Fibroblast of mammary gland (primary cell): ENCODE results near the gene SH3BP2.

Experiments used
- DNase-seq: peaks from one replicate; pipeline ENCODE4 v3.0.0-alpha.2; 2010; ENCODE audit warnings: low read depth
- H3K4me3 ChIP-seq: 2 replicates; pipeline ENCODE4 v1.5.1; 2011; ENCODE audit warnings: low read depth, mild to moderate bottlenecking, low read length, moderate library complexity; ENCODE audit not compliant: control insufficient read depth
- CTCF ChIP-seq: conservative IDR thresholded peaks from 2 replicates; pipeline ENCODE4 v1.5.1; 2011; ENCODE audit warnings: low read depth, low read length, inconsistent platforms; ENCODE audit not compliant: control insufficient read depth, insufficient read depth

Gene SH3BP2

GRCh38 chr4:2881431-2881830 lies 88.5 kb downstream of the SH3BP2 start:
- TF ChIP-seq CTCF, result no peak
- no peak for DNase-seq

GRCh38 chr4:2882341-2882740 lies 89.5 kb downstream of the SH3BP2 start:
- H3K4me3 ChIP-seq, result no peak overlapping the region
- no peak for TF ChIP-seq CTCF
- no peak for DNase-seq

More at GRCh38 chr4:2881431-2881830, 88.5 kb downstream of the SH3BP2 start:
- no peak overlapping the region for H3K4me3 ChIP-seq

GRCh38 chr4:2886161-2886560 lies 93.3 kb downstream of the SH3BP2 start:
- no peak for TF ChIP-seq CTCF
- DNase-seq, result no peak
- no peak overlapping the region for H3K4me3 ChIP-seq

- TF ChIP-seq CTCF, result no peak
- no peak overlapping the region for H3K4me3 ChIP-seq
- DNase-seq, result no peak
These were observed 93.7 kb downstream of the SH3BP2 start for GRCh38 chr4:2886622-2887021.

- TF ChIP-seq CTCF, result no peak
These were observed 94.5 kb downstream of the SH3BP2 start for GRCh38 chr4:2887343-2887742.

GRCh38 chr4:2888886-2889285 lies 96.0 kb downstream of the SH3BP2 start:
- TF ChIP-seq CTCF, result no peak
- DNase-seq, result no peak
- no peak overlapping the region for H3K4me3 ChIP-seq

More at GRCh38 chr4:2887343-2887742, 94.5 kb downstream of the SH3BP2 start:
- no peak overlapping the region for H3K4me3 ChIP-seq
- DNase-seq, result no peak
